NOMO-1 treated with dmso at 0.1 percent for 144 hours (cell line): Measurements from ENCODE around the gene FAM83F.

ENCODE experiments used
- DNase-seq: peaks from one replicate; lab custom pipeline; 2025; ENCODE audit not compliant: unreplicated experiment; lab: John Stamatoyannopoulos, UW

FAM83F gene

GRCh38 chr22:39965748-39966147 is 29.0 kb upstream of the FAM83F start:
- DNase-seq = no peak

DNA sequence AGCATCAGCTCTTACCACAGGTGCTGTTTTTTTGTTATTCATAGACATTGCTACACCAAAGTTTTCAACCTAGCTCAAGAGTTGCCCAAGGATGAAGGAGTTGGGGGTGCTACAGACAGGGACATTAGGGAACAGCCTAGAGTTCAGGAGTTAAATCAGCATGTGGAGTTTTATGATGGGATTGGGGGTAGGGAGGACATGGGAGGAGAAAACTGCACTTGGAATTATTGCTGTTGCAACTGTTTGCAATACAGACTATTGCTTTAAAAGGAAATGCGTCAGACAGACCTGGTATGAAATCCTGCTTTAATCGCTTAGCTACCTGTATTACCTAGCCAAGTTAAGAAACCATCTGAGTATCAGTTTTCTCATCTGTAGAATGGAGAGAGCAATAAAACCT is 28.3 kb upstream of the FAM83F start:
- no peak for DNase-seq

DNA sequence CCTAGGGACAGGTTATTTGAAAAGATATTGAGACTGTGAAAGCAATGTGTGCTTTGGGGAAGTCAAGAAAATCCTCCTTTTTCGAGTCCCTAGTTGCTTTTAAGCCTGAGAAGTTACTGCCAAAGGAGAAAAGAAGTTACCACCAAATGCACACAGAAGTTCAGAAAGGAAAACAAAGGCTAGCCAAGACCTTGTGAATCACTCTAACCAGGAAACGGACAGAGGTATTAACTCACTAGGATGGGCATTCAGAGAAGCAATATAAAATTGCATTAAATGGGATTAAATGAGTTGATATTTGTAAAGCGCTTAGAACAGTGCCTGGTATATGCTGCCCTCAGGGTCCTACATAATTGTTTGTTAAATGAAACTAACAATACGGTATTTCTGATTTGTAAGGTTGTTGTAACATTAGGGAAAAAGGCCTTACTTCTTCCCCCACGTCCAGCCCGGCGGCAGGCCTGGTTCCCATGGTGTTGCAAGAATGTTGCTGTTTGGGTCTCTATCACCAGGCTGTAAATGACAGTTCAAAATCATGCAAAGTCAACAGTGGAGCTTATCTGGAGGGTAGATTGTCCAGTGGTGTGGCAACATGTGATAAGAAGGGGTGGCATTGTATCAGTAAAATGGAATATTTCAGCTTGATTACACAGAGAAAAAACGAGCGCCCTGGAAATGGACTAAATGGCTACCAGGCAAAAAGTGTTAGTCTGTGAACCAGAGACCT is 27.5 kb upstream of the FAM83F start:
- DNase-seq = no peak

GRCh38 chr22:39967996-39968972 is 26.5 kb upstream of the FAM83F start:
- DNase-seq = no peak

DNA sequence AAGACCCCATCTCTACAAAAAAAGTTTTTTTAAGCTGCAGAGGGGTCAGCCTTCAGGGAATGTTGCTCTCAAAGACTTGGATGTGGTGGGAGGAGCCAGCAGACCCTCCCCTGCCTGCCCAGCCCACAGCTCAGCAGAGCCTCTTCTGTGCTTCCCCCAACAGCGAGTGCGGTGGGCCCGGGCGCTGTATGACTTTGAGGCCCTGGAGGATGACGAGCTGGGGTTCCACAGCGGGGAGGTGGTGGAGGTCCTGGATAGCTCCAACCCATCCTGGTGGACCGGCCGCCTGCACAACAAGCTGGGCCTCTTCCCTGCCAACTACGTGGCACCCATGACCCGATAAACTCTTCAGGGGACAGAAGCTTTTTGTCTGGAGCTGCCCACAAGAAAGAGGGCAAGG is 24.0 kb upstream of the FAM83F start:
- DNase-seq = no peak

GRCh38 chr22:39972641-39973040 is 22.1 kb upstream of the FAM83F start:
- DNase-seq = no peak

- DNase-seq = no peak
Observed at GRCh38 chr22:39973656-39974055, 21.1 kb upstream of the FAM83F start.

- no peak for DNase-seq
Observed at GRCh38 chr22:39974065-39974464, 20.7 kb upstream of the FAM83F start.

- DNase-seq = no peak
Observed at GRCh38 chr22:39979048-39979447, 15.7 kb upstream of the FAM83F start.

GRCh38 chr22:39979458-39979857 is 15.3 kb upstream of the FAM83F start:
- DNase-seq = no peak

- DNase-seq = no peak
Observed at GRCh38 chr22:39980596-39980995, 14.2 kb upstream of the FAM83F start.

DNA sequence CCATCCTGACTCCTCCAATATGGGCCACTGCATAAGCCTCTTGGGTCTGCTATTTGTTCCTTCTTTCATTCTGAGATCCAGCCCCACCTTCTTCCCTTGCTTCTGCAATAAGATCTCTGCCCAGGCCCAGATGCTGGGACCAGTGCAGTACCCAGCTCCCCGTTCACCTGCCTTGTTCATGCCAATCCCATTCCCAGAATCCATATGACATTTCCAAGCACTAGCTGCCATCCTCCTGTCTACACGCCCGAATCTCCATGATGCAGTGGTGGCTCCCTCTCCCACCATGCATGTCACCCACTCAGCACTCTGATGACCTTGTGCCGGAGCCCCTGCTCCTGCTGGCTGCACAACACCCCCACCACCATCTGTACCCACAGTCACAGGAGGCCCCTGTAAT is 11.4 kb upstream of the FAM83F start:
- DNase-seq = no peak

- DNase-seq = no peak
Observed at GRCh38 chr22:39984006-39984405, 10.7 kb upstream of the FAM83F start.

- no peak for DNase-seq
Observed at GRCh38 chr22:39984746-39985145, 10.0 kb upstream of the FAM83F start.

DNA sequence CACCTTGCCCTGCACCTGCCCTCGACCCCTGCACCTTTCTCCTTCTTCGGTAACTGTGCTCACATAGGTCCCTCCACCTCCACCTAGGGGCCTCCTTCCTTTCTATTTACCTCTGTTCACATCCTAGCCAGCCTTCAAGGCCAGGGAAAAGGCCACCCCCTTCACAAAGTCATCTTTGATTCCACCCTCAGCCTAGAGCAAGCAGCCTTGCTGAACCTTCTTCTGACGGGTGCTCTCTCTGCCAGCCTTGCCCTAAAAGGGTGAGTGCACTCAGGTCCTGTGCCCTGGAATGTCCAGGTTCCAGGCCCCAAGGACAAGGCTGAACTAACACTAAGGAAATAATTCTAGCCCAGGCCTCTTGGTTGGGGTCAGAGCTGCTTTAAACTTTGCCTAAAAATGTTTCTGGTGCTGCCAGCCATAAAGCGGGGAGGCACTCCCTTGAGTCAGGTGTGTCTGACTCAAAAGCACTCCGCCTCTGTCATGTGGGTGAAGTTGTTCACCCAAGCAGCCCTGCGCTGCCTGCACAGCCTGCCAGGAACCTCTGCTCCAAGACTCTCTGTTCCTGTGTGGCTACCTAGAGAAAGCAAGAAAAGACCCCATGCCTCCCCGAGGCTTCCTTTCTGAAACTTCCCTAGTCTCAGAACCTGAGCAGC is 9.2 kb upstream of the FAM83F start:
- no peak for DNase-seq

- no peak for DNase-seq
Observed at GRCh38 chr22:39988386-39989114, 6.2 kb upstream of the FAM83F start.

DNA sequence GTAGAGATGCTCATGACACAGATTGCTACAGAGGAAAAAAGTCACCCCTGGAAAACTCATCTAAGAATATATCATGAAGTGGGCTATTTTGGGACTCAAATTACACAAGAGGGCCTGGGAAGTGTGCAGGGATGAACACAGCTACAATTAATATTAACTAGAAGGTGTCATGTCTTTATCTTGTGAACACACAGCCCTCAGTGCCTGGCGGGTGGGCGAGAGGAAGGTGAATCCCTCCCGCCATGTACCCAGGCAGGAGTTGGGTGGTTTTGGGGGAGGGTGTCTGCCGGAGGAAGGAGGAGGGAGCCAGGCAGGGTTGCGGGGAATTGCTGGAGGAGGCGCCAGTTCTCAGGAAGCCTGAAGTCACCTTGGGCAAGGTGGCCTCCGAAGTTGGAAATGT is 5.1 kb upstream of the FAM83F start:
- no peak for DNase-seq

- no peak for DNase-seq
Observed at GRCh38 chr22:39990686-39991085, 4.1 kb upstream of the FAM83F start.

GRCh38 chr22:39991159-39991860 is 3.4 kb upstream of the FAM83F start:
- no peak for DNase-seq

DNA sequence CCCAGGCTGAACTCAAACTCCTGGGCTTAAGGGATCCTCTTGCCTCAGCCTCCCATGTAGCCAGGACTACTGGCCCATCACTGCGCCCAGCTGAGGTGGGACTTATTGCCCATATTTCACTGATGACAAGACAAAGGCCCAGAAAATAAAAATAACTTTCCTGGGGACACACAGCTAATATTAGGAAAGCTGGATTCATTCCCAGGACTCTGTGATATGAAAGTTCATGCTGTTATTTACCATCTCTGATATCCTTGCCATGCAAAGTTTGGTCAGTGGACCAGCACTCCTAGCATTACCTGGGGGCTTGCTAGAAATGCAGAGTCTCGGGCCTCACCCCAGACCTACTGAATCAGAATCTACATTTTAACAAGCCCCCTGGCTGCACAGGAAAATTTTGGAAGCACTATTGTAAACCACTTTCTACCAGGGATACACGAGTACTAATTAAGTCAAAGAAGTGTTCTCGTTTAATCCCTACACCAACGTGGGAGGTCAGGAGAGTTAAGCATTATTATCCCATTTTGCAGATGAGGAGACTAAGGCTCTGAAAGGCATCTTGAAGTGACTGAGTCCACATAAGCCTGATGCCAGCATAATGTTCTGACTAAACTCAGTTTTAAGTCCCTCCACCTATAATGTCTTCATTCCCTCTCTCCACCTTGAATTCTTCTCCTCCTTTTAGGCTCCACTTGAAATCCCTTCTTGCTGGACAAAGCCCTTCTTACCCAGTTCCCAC is 2.5 kb upstream of the FAM83F start:
- DNase-seq = no peak
